Measurements from ENCODE around the gene FAM229B. TPM values are rescaled to one million over a fixed set of nuclear protein-coding genes. Genes with fewer than 3 reads are reported as not detected.

FAM229B gene
- total and polyA plus RNA-seq, 2 of the 4 experiments (the other 2 are of a cell fraction): 8.6 to 25.6 TPM

GRCh38 chr6:112061605-112062004 lies 25.8 kb upstream of the FAM229B start:
- Histone ChIP-seq H3K18ac (ENCODE audit: low read depth, low read length) (no peak overlapping the region), H2AK9ac (replicated peaks; ENCODE audit: low read depth, low read length, poor library complexity) (no peak overlapping the region), H3K4me3 (ENCODE audit: insufficient read depth, low read depth, low read length) (no peak overlapping the region), H3K23ac (ENCODE audit: low read depth, low read length) (no peak overlapping the region), H3K4ac (ENCODE audit: low read depth, low read length) (no peak overlapping the region), H3K36me3 (ENCODE audit: control insufficient read depth, insufficient read depth, low read length) (no peaks in the 10 kb centered on the region), H3K14ac (replicated peaks; ENCODE audit: low read depth, low read length) (no peak overlapping the region), H2AFZ (replicated peaks; ENCODE audit: low read length, poor library complexity) (no peak overlapping the region), H2BK20ac (ENCODE audit: low read depth, low read length) (no peak overlapping the region), H2BK15ac (ENCODE audit: low read depth, low read length) (no peak overlapping the region), H2AK5ac (ENCODE audit: low read depth, low read length) (no peak overlapping the region), H3K27me3 (ENCODE audit: control insufficient read depth, insufficient read depth, low read length) (peaks cover 14% of the 10 kb centered on the region), H2BK5ac (ENCODE audit: low read depth, low read length, poor library complexity, severe bottlenecking) (no peak overlapping the region), H4K91ac (ENCODE audit: insufficient read depth, low read depth, low read length) (no peak overlapping the region), H3K56ac (ENCODE audit: extremely low read depth, insufficient read depth, low read length) (no peak overlapping the region), H3K4me1 (ENCODE audit: control insufficient read depth, insufficient read depth, low read length) (peaks cover 4% of the 10 kb centered on the region), H4K5ac (ENCODE audit: low read depth, low read length) (no peak overlapping the region), H3K27ac (ENCODE audit: insufficient read depth, low read length) (no peak overlapping the region), H3K79me1 (ENCODE audit: low read depth in 1 of 2, low read length in 2 of 2) (no peaks in the 10 kb centered on the region), H2BK120ac (ENCODE audit: low read depth, low read length) (no peak overlapping the region), H4K20me1 (ENCODE audit: insufficient read depth, low read length) (no peaks in the 10 kb centered on the region), H3K9ac (ENCODE audit: low read depth, low read length) (no peak overlapping the region), H3K9me1 (ENCODE audit: insufficient read depth, low read length) (no peaks in the 10 kb centered on the region), H3K4me2 (ENCODE audit: low read depth, low read length) (no peak overlapping the region), H3K9me3 (ENCODE audit: control insufficient read depth, insufficient read depth, low read length) (no peaks in the 10 kb centered on the region), H4K8ac (ENCODE audit: low read depth in 2 of 2, low read length in 2 of 2) (no peak overlapping the region)
- ATAC-seq (ENCODE audit: low read depth) (no peak), DNase-seq (peak; percentile 70)
- dilution Hi-C loops (cut with HindIII; ENCODE audit: low sequenced_read_pairs, unreplicated experiment) (no loop called here), intact Hi-C loops (cut with micrococcal nuclease) (no loop called here), in situ Hi-C loops (cut with MboI; ENCODE audit: low sequenced_read_pairs) (no loop called here)
- 100% methylated on average over 1 of the region's 4 CpGs; no CpG with 5 or more reads in 1 of the 2 experiments for WGBS, 2 experiments (ENCODE audit: extremely low coverage in 2 of 2, insufficient read length in 1 of 2)
- CTCF ChIA-PET: no interaction called here
- POLR2A ChIA-PET (ENCODE audit: unreplicated experiment): interaction anchor here (0.6 kb wide), 1 partner anchor 292 kb away, joined by 4 read pairs; no protein-coding TSS in a partner anchor
- TF ChIP-seq MAFK (IDR thresholded peaks at IDR 0.05; ENCODE audit: low read depth, low read length) (no peak), CEBPB (IDR thresholded peaks at IDR 0.05; ENCODE audit: low read depth, low read length) (no peak), BHLHE40 (IDR thresholded peaks at IDR 0.05; ENCODE audit: low read depth, low read length) (no peak), POLR2A (IDR thresholded peaks at IDR 0.05; ENCODE audit: low read depth, low read length) (no peak), RAD21 (IDR thresholded peaks at IDR 0.05; ENCODE audit: low read length) (no peak), RFX5 (IDR thresholded peaks at IDR 0.05; ENCODE audit: low read depth, low read length) (no peak), MXI1 (IDR thresholded peaks at IDR 0.05; ENCODE audit: borderline replicate concordance, low read depth, low read length) (no peak), RCOR1 (IDR thresholded peaks at IDR 0.05; ENCODE audit: insufficient replicate concordance, low read length) (no peak), CHD1 (IDR thresholded peaks at IDR 0.05; ENCODE audit: low read depth, low read length) (no peak)
- BruUV-seq (replicated peaks): no TSS peak

Measured in IMR-90 (cell line).